Embryonic facial prominence (tissue), 1 donor: ENCODE results near the gene ADAM12.
"Not testable (repeated sequence)": the region's sequence is repeated elsewhere in the genome, so short reads cannot be mapped to it uniquely, and the experiment has no call there.

Source experiments
- DNase-seq: peaks from one replicate; pipeline ENCODE4 v3.0.0-alpha.2; 2016; ENCODE audit errors: extremely low spot score

The ADAM12 gene

GRCh38 chr10:125983161-125983560 is 405.1 kb downstream of the ADAM12 start:
- no peak for DNase-seq

- peak; percentile 57 for DNase-seq
Observed at GRCh38 chr10:125982260-125982948, 405.9 kb downstream of the ADAM12 start.

GRCh38 chr10:125980521-125981035 is 407.7 kb downstream of the ADAM12 start:
- no peak for DNase-seq

GRCh38 chr10:125979976-125980375 is 408.3 kb downstream of the ADAM12 start:
- no peak for DNase-seq

- DNase-seq, result no peak
Observed at GRCh38 chr10:125976960-125977605, 411.2 kb downstream of the ADAM12 start.

GRCh38 chr10:125970077-125970630 is 418.1 kb downstream of the ADAM12 start:
- DNase-seq, result not testable (repeated sequence)

- DNase-seq, result no peak
Observed at GRCh38 chr10:125967533-125967932, 420.7 kb downstream of the ADAM12 start.

GRCh38 chr10:125964558-125964957 is 423.7 kb downstream of the ADAM12 start:
- no peak for DNase-seq
